ENCODE measurements around the gene OXT.
"Not testable (repeated sequence)": the region's sequence is repeated elsewhere in the genome, so short reads cannot be mapped to it uniquely, and the experiment has no call there.

Gene OXT

DNA sequence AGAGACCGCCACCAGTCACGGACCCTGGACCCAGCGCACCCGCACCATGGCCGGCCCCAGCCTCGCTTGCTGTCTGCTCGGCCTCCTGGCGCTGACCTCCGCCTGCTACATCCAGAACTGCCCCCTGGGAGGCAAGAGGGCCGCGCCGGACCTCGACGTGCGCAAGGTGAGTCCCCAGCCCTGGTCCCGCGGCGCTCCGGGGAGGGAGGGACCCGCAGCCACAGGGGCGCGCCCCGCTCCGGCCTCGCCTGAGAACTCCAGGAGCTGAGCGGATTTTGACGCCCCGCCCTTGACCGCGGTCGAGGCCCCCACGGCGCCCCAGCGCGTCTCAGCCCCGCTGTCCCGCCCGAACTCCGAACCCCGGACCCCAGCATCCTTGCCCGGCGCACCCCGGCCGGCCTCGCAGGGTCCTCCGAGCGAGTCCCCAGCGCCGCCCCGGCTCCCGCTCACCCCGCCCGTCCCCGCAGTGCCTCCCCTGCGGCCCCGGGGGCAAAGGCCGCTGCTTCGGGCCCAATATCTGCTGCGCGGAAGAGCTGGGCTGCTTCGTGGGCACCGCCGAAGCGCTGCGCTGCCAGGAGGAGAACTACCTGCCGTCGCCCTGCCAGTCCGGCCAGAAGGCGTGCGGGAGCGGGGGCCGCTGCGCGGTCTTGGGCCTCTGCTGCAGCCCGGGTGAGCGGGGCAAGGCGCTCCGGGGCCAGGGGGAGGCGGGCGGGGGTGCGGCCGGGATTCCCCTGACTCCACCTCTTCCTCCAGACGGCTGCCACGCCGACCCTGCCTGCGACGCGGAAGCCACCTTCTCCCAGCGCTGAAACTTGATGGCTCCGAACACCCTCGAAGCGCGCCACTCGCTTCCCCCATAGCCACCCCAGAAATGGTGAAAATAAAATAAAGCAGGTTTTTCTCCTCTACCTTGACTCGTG lies at the start of gene OXT:
TSS of gene OXT (plus strand) at position 11 of the 920 bp plus-strand sequence. CDS start at position 47, 36 bp downstream.
- no peak for DNase-seq (ENCODE audit: low spot score)

- no peak for DNase-seq (ENCODE audit: low spot score)
Measured at GRCh38 chr20:3021777-3022176, 49.6 kb upstream of the OXT start.

DNA sequence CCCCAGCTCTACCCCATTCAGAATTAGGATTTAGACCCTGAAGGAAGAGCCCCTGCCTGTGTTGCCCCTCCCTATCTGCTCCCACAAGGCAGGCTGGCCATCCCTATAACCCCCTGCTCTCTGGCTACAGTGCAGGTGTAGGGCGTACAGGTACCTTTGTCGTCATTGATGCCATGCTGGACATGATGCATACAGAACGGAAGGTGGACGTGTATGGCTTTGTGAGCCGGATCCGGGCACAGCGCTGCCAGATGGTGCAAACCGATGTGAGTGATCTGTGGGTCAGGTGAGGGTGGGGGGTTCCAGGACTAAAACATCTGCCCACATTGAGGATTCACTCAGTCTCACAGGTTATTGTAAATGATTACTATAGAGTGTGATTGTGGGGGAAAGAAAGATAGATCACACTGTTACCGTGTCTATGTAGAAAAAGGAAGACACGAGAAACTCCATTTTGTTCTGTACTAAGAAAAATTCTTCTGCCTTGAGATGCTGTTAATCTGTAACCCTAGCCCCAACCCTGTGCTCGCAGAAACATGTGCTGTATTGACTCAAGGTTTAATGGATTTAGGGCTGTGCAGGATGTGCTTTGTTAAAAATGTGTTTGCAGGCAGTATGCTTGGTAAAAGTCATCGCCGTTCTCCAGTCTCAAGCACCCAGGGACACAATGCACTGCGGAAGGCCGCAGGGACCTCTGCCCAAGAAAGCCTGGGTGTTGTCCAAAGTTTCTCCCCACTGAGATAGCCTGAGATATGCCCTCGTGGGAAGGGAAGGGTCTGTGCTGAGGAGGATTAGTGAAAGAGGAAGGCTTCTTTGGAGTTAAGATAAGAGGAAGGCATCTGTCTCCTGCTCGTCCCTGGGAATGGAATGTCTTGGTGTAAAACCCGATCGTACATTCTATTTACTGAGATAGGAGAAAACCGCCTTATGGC lies 48.6 kb upstream of the OXT start:
- DNase-seq (ENCODE audit: low spot score), result not testable (repeated sequence)

DNA sequence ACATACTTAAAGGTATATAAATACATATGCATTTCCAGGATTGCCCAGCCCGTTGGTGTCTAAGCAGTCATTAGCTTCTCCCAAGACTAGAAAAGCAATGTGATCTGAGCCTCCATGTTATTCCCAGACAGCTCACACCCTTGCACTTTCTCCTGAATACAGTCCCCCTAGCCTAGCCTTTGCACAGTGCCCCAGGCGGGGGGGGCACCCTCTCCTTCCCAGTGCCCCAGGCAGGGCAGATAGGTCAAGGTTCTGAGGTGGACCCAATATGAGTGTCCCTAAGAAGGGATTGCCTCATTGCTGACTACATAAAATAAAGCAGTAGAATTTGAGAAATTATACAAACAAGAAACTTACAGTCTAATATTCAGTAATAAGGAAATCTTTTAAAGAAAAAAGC lies 43.4 kb upstream of the OXT start:
- DNase-seq (ENCODE audit: low spot score), result no peak

- DNase-seq (ENCODE audit: low spot score), result no peak
Measured at GRCh38 chr20:3031524-3032147, 39.8 kb upstream of the OXT start.

GRCh38 chr20:3032624-3033023 lies 38.8 kb upstream of the OXT start:
- no peak for DNase-seq (ENCODE audit: low spot score)

DNA sequence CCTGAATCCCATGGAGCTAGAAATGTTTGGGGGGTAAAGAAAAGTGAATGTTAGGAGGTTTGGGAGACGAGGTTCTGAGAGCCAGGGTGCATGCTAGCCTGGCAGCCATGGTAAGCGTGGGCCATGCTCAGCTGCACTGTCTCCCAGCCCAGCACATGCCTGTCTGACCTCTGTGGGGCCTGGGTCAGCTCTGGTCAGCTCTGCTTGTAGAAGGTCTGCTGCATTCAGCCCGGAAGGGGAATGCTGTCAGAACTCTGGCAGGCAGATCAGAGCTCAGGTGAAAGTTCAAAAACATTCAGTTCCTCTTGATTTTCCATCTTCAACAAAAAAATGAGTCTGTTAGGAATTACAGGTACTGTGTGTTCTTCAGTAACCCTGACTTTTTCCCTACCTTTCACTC lies 33.8 kb upstream of the OXT start:
- DNase-seq (ENCODE audit: low spot score), result no peak

DNA sequence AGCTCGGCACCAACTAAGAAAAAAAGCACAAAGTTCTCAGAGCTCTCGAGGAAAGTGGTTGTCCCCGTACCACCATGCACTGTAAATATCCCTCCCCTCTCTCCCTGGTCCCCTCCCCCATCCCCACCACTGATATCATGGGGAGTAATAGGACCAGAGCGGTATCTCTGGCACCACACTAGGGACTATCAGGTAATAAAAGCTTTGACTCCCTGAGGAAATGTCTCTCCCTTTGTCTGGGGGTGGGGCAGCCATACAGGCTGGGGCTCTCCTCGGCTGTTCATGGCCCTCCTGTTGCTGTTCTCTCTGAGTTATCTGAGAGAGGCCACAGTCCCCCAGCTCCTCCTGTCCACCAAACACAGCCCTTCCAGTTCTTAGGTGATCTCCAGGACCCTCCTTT lies 33.0 kb upstream of the OXT start:
- DNase-seq (ENCODE audit: low spot score), result no peak

- no peak for DNase-seq (ENCODE audit: low spot score)
Measured at GRCh38 chr20:3039426-3039825, 32.0 kb upstream of the OXT start.

DNA sequence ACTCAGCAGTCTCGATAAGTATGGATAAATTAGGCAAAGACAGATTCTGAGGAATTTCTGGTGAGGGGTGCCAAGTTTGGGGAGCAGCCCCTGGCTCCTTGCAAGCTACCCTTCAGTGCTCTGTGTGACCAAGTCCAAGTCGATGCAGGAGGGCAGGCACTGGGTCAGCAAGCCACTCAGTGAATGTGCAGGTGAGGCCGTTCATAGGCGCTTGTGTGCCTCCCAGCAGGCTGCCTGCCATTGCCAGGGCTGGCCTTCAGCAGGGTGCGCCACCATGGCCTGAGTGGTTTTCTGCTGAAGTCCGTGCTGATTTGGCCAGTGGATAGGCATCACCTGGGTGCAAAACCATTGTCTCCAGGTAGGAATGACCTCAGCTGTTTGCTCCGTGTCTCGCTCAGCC lies 31.3 kb upstream of the OXT start:
- no peak for DNase-seq (ENCODE audit: low spot score)

DNA sequence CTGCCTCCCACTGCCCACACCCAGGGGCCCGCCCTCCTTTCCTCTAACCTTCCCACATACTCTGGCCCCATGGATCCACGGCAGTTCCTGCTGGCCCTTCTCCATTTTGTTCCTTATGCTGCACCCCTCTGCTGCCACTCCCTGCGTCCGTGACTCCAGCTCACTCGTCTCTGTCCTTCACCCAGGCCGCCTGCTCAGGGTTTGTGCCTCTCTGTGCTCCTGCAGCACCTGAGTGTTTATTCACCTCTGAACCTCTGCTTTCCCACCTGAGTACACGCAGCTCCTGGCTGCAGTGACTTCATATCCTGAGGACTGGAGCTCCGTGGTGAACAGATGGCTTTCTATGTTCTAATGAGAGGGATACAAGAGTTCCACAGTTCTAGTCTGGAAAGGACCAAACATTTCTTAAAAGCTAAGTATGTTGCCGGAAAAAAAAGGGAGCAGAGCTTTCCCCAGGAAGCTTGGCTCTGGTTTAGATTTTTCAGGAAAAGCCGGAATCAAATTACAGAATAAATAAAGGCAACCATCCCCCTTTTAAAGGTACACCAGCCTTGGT lies 29.5 kb upstream of the OXT start:
- no peak for DNase-seq (ENCODE audit: low spot score)

GRCh38 chr20:3042625-3043024 lies 28.8 kb upstream of the OXT start:
- DNase-seq (ENCODE audit: low spot score), result no peak

GRCh38 chr20:3043322-3043721 lies 28.1 kb upstream of the OXT start, which contains the start of gene GNRH2:
GNRH2 (plus strand) TSS chr20:3043622; CDS start chr20:3044415, 793 bp downstream.
- no peak for DNase-seq (ENCODE audit: low spot score)

- no peak for DNase-seq (ENCODE audit: low spot score)
Measured at GRCh38 chr20:3044336-3044965, 27.0 kb upstream of the OXT start.

GRCh38 chr20:3045042-3045815 lies 26.2 kb upstream of the OXT start:
- peak; percentile 79 for DNase-seq (ENCODE audit: low spot score)

GRCh38 chr20:3045816-3046676 lies 25.4 kb upstream of the OXT start, which contains the start of gene MRPS26:
MRPS26 (plus strand) TSS chr20:3046052; CDS start chr20:3046069, 17 bp downstream.
- DNase-seq (ENCODE audit: low spot score), result peak; percentile 93

DNA sequence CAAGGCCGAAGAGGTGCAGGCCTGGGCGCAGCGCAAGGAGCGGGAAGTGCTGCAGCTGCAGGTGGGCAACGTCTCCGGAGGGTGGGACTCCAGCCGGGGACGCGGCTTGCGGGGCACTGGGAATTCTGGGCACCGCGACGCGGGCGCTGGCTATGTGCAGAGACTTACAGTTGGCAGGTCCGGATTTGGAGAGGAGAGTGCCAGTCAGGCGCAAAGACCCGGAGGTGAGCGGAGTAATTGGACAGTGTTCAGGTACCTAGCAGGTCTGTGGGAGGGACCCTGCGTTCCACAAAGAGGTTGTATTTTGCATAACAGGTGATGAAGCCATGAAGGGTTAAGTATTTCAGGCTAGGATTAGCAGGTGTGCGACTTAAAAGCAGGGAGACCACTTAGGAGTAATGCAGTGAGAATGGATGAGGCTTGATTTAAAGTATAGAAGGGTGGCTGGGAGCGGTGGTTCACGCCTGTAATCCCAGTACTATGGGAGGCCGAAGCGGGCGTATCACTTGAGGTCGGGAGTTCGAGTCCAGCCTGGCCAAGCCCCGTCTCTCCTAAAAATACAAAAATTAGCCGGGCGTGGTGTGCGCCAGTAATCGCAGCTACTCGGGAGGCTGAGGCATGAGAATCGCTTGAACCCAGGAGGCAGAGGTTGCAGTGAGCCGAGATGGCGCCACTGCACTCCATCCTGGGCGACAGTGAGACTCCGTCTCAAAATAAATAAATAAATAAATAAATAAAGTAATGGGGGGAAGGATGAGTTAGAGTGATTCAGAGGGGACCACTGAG lies 24.6 kb upstream of the OXT start:
- peak; percentile 53 for DNase-seq (ENCODE audit: low spot score)
